Measurements from ENCODE around the gene CASP8.

GRCh38 chr2:201279079-201279478, 18.7 kb downstream of the CASP8 start:
- TF ChIP-seq EZH2 (IDR thresholded peaks at IDR 0.05; ENCODE audit: insufficient read depth, poor library complexity, severe bottlenecking) (no peak), EZH2phosphoT487 (IDR thresholded peaks at IDR 0.05; ENCODE audit: insufficient read depth, low read depth) (no peak)

All from GM23248 (cell line).